ENCODE data around the gene AHI1. TPM values are rescaled to one million over a fixed set of nuclear protein-coding genes. Genes with fewer than 3 reads are reported as not detected.
A peak's percentile ranks its signal among the peaks of the same experiment; 100 is the strongest.

Gene AHI1
- total RNA-seq, result 24.5 and 33.5 TPM in 2 replicates
- long read RNA-seq, partial matches to known transcripts, result 19 of 30 reads
- long read RNA-seq, other reads (novel, unspliced or antisense), result 11 of 30 reads

GRCh38 chr6:135497412-135498184 lies at the start of gene AHI1:
Gene AHI1, minus strand, starts transcription at chr6:135497740. Its CDS starts 5,503 bp downstream, at chr6:135492237.
- Mint-ChIP-seq H3K4me3 (ENCODE audit: unreplicated experiment) (no peak within 1 kb of the TSS), H3K36me3 (ENCODE audit: unreplicated experiment) (peaks cover 9% of the 10 kb centered on the region)

GRCh38 chr6:135546680-135547418 lies 49.3 kb upstream of the AHI1 start:
- DNase-seq (ENCODE audit: extremely low spot score, unreplicated experiment), result no peak
- no peak for TF ChIP-seq CTCF (IDR thresholded peaks at IDR 0.05)
- Mint-ChIP-seq H3K27me3 (ENCODE audit: unreplicated experiment) (peaks cover 52% of the 10 kb centered on the region), H3K4me1 (ENCODE audit: unreplicated experiment) (no peaks in the 10 kb centered on the region), H3K4me3 (ENCODE audit: unreplicated experiment) (no peak overlapping the region), H3K9me3 (ENCODE audit: unreplicated experiment) (peaks cover 4% of the 10 kb centered on the region), H3K27ac (ENCODE audit: unreplicated experiment) (no peak overlapping the region), H3K36me3 (ENCODE audit: unreplicated experiment) (no peaks in the 10 kb centered on the region)

More at GRCh38 chr6:135497412-135498184, at the start of gene AHI1:
- Mint-ChIP-seq H3K9me3 (ENCODE audit: unreplicated experiment) (peaks cover 7% of the 10 kb centered on the region), H3K27me3 (ENCODE audit: unreplicated experiment) (no peaks in the 10 kb centered on the region), H3K4me1 (ENCODE audit: unreplicated experiment) (peaks cover 29% of the 10 kb centered on the region), H3K27ac (ENCODE audit: unreplicated experiment) (no peak within 1 kb of the TSS)
- peak; percentile 96 for DNase-seq (ENCODE audit: extremely low spot score, unreplicated experiment)
- no peak for TF ChIP-seq CTCF (IDR thresholded peaks at IDR 0.05)

GRCh38 chr6:135546206-135546605 lies 48.7 kb upstream of the AHI1 start:
- Mint-ChIP-seq H3K9me3 (ENCODE audit: unreplicated experiment) (peaks cover 4% of the 10 kb centered on the region), H3K27ac (ENCODE audit: unreplicated experiment) (no peak overlapping the region), H3K4me1 (ENCODE audit: unreplicated experiment) (no peaks in the 10 kb centered on the region), H3K36me3 (ENCODE audit: unreplicated experiment) (no peaks in the 10 kb centered on the region), H3K4me3 (ENCODE audit: unreplicated experiment) (no peak overlapping the region), H3K27me3 (ENCODE audit: unreplicated experiment) (peaks cover 57% of the 10 kb centered on the region)
- no peak for DNase-seq (ENCODE audit: extremely low spot score, unreplicated experiment)
- no peak for TF ChIP-seq CTCF (IDR thresholded peaks at IDR 0.05)

GRCh38 chr6:135540207-135540840 lies 42.8 kb upstream of the AHI1 start:
- H3K27me3 Mint-ChIP-seq (ENCODE audit: unreplicated experiment), result peaks cover 24% of the 10 kb centered on the region
- DNase-seq (ENCODE audit: extremely low spot score, unreplicated experiment), result no peak
- H3K36me3 Mint-ChIP-seq (ENCODE audit: unreplicated experiment), result no peaks in the 10 kb centered on the region
- H3K4me1 Mint-ChIP-seq (ENCODE audit: unreplicated experiment), result peaks cover 13% of the 10 kb centered on the region
- TF ChIP-seq CTCF (IDR thresholded peaks at IDR 0.05), result peak; percentile 29
- peaks cover 4% of the 10 kb centered on the region for H3K9me3 Mint-ChIP-seq (ENCODE audit: unreplicated experiment)
- H3K4me3 Mint-ChIP-seq (ENCODE audit: unreplicated experiment), result no peak overlapping the region
- no peak overlapping the region for H3K27ac Mint-ChIP-seq (ENCODE audit: unreplicated experiment)

Measured in osteocyte (in vitro differentiated cells).